Glutamatergic neuron (in vitro differentiated cells): ENCODE measurements around the gene ATP13A4. TPM values are rescaled to one million over a fixed set of nuclear protein-coding genes. Genes with fewer than 3 reads are reported as not detected.

Experiments used
- DNase-seq: peaks from one replicate; pipeline ENCODE4 v3.0.0; 2022
- H3K27ac Mint-ChIP-seq: one replicate; pipeline ENCODE4 v1.8.0; 2020; ENCODE audit warnings: mild to moderate bottlenecking, mixed read lengths, inconsistent platforms; ENCODE audit not compliant: unreplicated experiment
- H3K27me3 Mint-ChIP-seq: one replicate; pipeline ENCODE4 v1.8.0; 2020; ENCODE audit warnings: mild to moderate bottlenecking, moderate library complexity, mixed read lengths, inconsistent platforms; ENCODE audit not compliant: unreplicated experiment
- H3K36me3 Mint-ChIP-seq: one replicate; pipeline ENCODE4 v1.8.0; 2020; ENCODE audit warnings: mild to moderate bottlenecking, mixed read lengths, inconsistent platforms; ENCODE audit not compliant: unreplicated experiment
- H3K4me1 Mint-ChIP-seq: one replicate; pipeline ENCODE4 v1.8.0; 2020; ENCODE audit warnings: mild to moderate bottlenecking, low read depth, mixed read lengths, inconsistent platforms; ENCODE audit not compliant: unreplicated experiment
- H3K4me3 Mint-ChIP-seq: one replicate; pipeline ENCODE4 v1.8.0; 2020; ENCODE audit warnings: mild to moderate bottlenecking, mixed read lengths, inconsistent platforms; ENCODE audit not compliant: unreplicated experiment
- H3K9me3 Mint-ChIP-seq: one replicate; pipeline ENCODE4 v1.8.0; 2020; ENCODE audit warnings: mild to moderate bottlenecking, moderate library complexity, mixed read lengths, inconsistent platforms; ENCODE audit not compliant: unreplicated experiment
- long read RNA-seq: library from polyadenylated mRNA; unstranded; transcript quantifications from one replicate; pipeline ENCODE4 v2.0.0, GENCODE V29; 2020; ENCODE audit not compliant: unreplicated experiment
- total RNA-seq: library from RNA; stranded (reverse); fragmentation: NEBNext Ultra II Directional; extraction: Animal tissue kit (Norgen Biotek cat#: 25700); gene quantifications from one replicate; pipeline ENCODE4 v1.2.1, GENCODE V29; 2021; ENCODE audit not compliant: unreplicated experiment
- TF ChIP-seq, protein P1 (sequence below): fragments of 200-600 bp; sonication (generic); IDR thresholded peaks from one replicate; pipeline ENCODE4 v1.5.0; 2021; ENCODE audit not compliant: partially characterized antibody, unreplicated experiment

The ATP13A4 gene, protein sequence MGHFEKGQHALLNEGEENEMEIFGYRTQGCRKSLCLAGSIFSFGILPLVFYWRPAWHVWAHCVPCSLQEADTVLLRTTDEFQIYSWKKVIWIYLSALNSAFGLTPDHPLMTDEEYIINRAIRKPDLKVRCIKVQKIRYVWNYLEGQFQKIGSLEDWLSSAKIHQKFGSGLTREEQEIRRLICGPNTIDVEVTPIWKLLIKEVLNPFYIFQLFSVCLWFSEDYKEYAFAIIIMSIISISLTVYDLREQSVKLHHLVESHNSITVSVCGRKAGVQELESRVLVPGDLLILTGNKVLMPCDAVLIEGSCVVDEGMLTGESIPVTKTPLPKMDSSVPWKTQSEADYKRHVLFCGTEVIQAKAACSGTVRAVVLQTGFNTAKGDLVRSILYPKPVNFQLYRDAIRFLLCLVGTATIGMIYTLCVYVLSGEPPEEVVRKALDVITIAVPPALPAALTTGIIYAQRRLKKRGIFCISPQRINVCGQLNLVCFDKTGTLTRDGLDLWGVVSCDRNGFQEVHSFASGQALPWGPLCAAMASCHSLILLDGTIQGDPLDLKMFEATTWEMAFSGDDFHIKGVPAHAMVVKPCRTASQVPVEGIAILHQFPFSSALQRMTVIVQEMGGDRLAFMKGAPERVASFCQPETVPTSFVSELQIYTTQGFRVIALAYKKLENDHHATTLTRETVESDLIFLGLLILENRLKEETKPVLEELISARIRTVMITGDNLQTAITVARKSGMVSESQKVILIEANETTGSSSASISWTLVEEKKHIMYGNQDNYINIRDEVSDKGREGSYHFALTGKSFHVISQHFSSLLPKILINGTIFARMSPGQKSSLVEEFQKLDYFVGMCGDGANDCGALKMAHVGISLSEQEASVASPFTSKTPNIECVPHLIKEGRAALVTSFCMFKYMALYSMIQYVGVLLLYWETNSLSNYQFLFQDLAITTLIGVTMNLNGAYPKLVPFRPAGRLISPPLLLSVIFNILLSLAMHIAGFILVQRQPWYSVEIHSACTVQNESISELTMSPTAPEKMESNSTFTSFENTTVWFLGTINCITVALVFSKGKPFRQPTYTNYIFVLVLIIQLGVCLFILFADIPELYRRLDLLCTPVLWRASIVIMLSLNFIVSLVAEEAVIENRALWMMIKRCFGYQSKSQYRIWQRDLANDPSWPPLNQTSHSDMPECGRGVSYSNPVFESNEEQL
- total RNA-seq = 0.93 TPM
- long read RNA-seq = 0 reads

DNA sequence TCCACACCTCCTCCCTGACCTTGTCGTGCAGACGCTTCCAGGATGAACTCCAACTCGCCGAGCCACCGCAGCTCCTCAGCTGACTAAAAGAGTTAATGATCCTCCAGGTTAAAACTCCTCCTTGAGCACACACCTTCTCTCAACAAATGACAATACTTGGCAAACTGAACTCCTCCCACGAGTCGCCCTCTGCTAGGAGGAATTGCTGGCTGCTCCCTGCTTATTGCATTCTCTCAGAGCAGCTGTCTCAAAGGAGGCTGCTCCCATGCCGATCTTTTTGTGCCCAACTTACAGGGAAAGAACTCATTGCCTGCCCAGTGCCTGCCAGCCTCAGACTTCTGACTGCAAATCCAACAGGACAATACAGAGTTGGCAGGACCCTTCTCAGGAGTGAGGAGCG lies at the start of gene ATP13A4:
Gene ATP13A4, minus strand, starts transcription at position 85 of the 400 bp plus-strand sequence. CDS start 96 bp downstream, outside the sequence.
- H3K27ac Mint-ChIP-seq = no peak within 1 kb of the TSS

DNA sequence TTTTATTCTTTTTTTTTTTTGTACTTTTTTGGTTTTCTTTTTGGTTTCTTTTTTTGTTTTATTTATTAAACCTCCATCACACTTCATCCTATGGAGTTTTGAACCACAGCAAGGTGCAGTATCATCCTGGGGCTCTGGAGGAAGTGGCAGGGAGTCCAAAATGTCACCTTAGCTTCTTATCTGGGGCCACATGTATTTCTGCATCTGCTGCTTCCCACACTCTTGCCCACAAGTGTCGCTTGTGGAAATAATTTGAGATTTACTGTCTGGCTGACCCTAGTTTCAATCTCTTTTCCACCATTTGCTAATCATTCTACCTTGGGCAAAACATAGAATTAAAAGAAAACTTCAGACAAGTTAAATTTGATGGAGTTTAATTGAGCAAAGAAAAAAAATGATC lies 44.7 kb upstream of the ATP13A4 start:
- TF ChIP-seq, protein P1, sequence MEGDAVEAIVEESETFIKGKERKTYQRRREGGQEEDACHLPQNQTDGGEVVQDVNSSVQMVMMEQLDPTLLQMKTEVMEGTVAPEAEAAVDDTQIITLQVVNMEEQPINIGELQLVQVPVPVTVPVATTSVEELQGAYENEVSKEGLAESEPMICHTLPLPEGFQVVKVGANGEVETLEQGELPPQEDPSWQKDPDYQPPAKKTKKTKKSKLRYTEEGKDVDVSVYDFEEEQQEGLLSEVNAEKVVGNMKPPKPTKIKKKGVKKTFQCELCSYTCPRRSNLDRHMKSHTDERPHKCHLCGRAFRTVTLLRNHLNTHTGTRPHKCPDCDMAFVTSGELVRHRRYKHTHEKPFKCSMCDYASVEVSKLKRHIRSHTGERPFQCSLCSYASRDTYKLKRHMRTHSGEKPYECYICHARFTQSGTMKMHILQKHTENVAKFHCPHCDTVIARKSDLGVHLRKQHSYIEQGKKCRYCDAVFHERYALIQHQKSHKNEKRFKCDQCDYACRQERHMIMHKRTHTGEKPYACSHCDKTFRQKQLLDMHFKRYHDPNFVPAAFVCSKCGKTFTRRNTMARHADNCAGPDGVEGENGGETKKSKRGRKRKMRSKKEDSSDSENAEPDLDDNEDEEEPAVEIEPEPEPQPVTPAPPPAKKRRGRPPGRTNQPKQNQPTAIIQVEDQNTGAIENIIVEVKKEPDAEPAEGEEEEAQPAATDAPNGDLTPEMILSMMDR = no peak
- Mint-ChIP-seq H3K4me3 (no peak overlapping the region), H3K27ac (no peak overlapping the region), H3K9me3 (peaks cover 3% of the 10 kb centered on the region), H3K4me1 (peaks cover 7% of the 10 kb centered on the region), H3K27me3 (peaks cover 2% of the 10 kb centered on the region), H3K36me3 (peaks cover 4% of the 10 kb centered on the region)
- DNase-seq = no peak

More for the DNA sequence above, at the start of gene ATP13A4:
- Mint-ChIP-seq H3K9me3 (no peaks in the 10 kb centered on the region), H3K36me3 (no peaks in the 10 kb centered on the region), H3K4me3 (no peak within 1 kb of the TSS), H3K27me3 (peaks cover 2% of the 10 kb centered on the region), H3K4me1 (no peaks in the 10 kb centered on the region)
- TF ChIP-seq, protein P1 = no peak
- no peak for DNase-seq

DNA sequence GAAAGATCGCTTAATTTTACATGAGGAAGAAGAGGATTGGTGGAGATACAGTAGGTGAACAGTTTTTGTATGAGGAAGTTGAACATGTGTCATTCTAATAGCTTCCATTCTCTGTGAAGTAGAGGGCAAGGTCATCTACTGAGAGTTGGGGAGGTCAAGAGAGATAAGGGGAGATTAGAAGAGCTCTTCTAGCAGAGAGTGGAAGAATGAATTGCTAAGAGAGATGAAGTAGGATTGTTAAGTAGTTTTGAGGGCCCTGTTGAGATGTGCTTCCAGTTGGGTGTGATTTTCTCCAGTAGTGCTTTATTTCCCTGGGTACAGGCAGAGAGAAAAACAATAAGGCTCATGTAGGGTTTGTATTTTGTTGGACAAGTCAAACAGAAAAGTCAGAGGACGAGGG lies 43.5 kb upstream of the ATP13A4 start:
- DNase-seq = no peak
- Mint-ChIP-seq H3K27me3 (peaks cover 6% of the 10 kb centered on the region), H3K36me3 (peaks cover 4% of the 10 kb centered on the region), H3K9me3 (peaks cover 6% of the 10 kb centered on the region), H3K4me1 (peaks cover 7% of the 10 kb centered on the region), H3K27ac (no peak overlapping the region), H3K4me3 (no peak overlapping the region)
- TF ChIP-seq, protein P1 = no peak

DNA sequence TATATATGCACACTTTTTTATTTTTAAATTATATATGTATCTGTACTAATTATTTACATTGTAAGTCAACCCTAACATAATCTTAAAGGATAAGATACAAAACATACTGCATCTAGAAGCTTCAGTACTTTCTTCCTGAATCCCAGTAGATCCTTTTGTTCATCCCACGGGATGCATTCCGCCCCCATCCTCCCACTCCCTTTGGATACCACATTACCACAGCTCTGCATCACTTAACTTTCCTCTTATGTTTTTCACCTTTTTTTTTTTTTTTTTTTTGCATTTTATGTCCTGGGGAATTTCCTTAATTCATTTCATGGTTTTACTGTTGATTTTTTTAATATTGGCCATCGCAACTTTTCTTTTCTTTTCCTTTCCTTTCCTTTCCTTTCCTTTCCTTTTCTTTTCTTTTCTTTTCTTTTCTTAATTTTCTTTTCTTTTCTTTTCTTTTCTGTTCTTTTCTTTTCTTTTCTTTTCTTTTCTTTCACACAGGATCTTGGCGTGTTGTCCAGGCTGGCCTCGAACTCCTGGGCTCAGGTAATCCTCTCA lies 41.3 kb upstream of the ATP13A4 start:
- Mint-ChIP-seq H3K9me3 (peaks cover 4% of the 10 kb centered on the region), H3K27me3 (peaks cover 8% of the 10 kb centered on the region), H3K4me3 (no peak overlapping the region), H3K4me1 (peaks cover 10% of the 10 kb centered on the region), H3K36me3 (peaks cover 4% of the 10 kb centered on the region), H3K27ac (no peak overlapping the region)
- TF ChIP-seq, protein P1 = no peak
- DNase-seq = no peak
